Left ventricle myocardium superior (tissue), 1 donor: ENCODE data around the gene TMEM237. TPM values are rescaled to one million over a fixed set of nuclear protein-coding genes. Genes with fewer than 3 reads are reported as not detected.
"Not testable (repeated sequence)": the region's sequence is repeated elsewhere in the genome, so short reads cannot be mapped to it uniquely, and the experiment has no call there.

Source experiments
- ATAC-seq: fragments of 200-7000 bp; cut with Tn5 transposase; one replicate; pipeline ENCODE4 v1.9.1; 2020; ENCODE audit warnings: mild to moderate bottlenecking, moderate library complexity
- DNase-seq: peaks from one replicate; pipeline ENCODE4 v3.0.0-alpha.2; 2020
- intact Hi-C: fragments of 100-400 bp; cut with micrococcal nuclease; formaldehyde crosslinking; loops from one replicate; pipeline ENCODE4 v1.11.0; 2022
- long read RNA-seq: library from polyadenylated mRNA; unstranded; transcript quantifications from one replicate; pipeline ENCODE4 v2.0.0, GENCODE V29; 2021
- total RNA-seq: library from RNA; stranded (reverse); fragmentation: NEBNext Ultra II Directional; extraction: Animal tissue kit (Norgen Biotek cat#: 25700); gene quantifications from one replicate; pipeline ENCODE4 v1.2.1, GENCODE V29; 2021
- donor health status: DM: no; HTN: yes; CAD: no; lungs with severe emphysema.

Gene TMEM237, protein sequence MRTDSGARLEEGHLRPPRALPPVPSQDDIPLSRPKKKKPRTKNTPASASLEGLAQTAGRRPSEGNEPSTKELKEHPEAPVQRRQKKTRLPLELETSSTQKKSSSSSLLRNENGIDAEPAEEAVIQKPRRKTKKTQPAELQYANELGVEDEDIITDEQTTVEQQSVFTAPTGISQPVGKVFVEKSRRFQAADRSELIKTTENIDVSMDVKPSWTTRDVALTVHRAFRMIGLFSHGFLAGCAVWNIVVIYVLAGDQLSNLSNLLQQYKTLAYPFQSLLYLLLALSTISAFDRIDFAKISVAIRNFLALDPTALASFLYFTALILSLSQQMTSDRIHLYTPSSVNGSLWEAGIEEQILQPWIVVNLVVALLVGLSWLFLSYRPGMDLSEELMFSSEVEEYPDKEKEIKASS
- 14.0 TPM for total RNA-seq
- long read RNA-seq, transcript TMEM237-213 (12 exons, 1,824 nt), result major isoform, 6 of 21 reads
- long read RNA-seq, partial matches to known transcripts, result 2 of 21 reads
- long read RNA-seq, other reads (novel, unspliced or antisense), result 10 of 21 reads

DNA sequence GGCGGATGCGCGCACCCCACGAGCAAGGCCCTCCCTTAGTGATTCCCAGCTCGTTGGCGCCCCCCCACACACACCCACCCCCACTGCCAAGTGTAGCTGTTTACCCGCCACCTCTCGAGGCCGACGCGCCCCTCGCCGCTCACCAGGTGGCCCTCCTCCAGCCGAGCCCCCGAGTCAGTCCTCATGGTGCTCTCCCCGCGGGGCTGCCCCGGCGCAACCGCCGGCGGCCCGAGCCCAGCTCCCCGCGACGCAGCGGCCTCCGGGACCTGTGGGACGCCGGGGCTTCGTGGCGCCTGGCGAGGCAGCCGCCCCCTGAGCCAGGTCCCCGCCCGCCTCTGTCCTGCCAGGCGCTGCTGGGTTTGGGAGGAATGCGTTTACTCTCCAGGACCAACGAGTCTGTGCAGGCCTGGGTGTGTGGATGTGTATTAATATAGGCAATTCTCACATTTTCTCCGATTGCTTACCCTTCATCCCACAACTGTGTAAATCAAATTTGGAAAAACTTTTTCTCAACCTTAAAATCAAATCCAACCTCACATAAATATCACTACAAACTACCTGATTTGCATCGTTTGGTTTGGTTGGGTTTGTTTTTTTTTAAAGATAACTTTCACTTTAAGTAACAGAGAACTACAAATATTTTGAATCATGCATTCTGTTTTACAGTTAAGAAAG is at the start of gene TMEM237:
TSS of gene TMEM237 (minus strand) at position 288 of the 675 bp plus-strand sequence. CDS start at position 185, 103 bp downstream.
- intact Hi-C loops, result no loop called here
- DNase-seq, result peak; percentile 70
- ATAC-seq, result peak; percentile 87

GRCh38 chr2:201685156-201685555 is 41.9 kb upstream of the TMEM237 start:
- ATAC-seq (no peak), DNase-seq (no peak)
- intact Hi-C loops, result no loop called here

GRCh38 chr2:201680743-201681142 is 37.4 kb upstream of the TMEM237 start:
- intact Hi-C loops, result no loop called here
- ATAC-seq (no peak), DNase-seq (no peak)

DNA sequence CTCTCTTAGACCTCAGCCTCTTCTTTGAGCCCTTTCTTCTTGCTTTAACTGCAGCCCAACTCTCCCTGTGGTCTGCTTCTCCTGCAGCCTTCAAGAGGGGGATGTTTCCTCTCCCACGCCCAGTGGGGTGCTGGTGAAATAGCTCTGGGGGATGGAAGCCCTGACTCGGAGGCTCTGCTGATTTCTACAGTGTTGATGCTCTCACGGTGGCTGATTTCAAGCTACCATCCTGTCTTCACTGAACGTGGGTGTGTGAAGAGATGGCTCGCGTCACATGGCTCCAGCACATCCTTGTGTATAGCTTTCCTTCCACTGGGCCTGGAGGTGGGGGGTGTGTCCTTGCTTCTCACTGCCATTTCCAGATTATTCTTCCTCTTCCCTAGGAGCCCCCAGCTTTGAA is 35.1 kb upstream of the TMEM237 start:
- ATAC-seq, result no peak
- intact Hi-C loops, result no loop called here
- DNase-seq, result no peak

DNA sequence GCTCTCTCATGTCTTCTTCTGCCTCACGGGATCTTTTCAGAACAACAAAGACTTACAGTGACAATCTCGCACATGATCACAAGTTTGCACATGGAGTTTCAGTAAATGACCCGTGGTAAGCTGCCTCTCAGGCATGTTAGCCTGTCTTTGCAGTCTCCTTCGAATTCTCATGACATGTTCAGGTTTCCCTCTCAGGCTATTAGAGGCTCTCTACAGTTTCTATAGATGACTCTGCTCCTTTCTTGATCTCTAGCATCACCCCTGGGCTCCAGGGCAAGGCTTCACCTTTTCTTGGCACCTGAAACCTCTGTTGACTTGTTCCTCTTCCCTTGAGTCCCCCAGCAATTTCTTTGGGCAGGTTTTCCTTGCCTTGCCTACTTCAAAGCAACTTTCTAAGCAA is 32.2 kb upstream of the TMEM237 start:
- intact Hi-C loops, result no loop called here
- DNase-seq (no peak), ATAC-seq (no peak)

DNA sequence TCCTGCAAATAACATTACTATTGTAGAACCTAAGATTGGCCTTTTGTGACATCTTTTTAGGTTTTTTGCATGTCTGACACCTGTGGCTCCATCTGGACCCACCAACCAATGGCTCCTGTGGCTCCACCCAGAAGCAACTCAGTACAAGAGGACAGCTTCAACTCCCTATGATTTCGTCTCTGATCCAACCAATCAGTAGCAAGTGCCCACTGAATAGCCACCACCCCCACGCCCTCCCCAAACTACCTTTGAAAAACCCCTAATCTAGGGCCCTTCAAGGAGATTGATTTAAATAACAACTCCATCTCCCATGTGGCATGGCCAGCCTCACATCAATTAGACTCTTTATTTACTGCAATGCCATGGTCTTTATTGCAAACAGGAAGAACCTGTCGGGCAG is 31.5 kb upstream of the TMEM237 start:
- intact Hi-C loops, result no loop called here
- no peak for ATAC-seq
- no peak for DNase-seq

DNA sequence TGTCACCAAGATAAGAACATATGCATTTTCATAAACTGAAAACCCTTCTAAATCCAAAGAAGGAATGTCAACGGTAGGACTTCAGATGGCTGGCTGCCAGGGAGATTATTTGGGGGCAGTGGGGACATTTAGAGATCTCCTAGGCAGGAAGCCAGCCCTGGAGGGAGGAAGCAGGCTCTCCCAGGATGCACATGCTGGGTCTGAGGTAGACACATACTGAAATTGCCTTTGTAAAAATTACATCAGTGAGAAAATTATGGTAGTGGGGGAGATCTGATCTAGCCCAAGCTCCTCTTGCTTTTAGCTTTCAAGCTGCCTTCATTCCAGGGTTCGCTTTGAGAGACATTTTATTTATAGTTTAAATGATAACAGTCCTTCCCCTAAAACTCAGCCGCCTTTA is 31.0 kb upstream of the TMEM237 start:
- intact Hi-C loops, result no loop called here
- no peak for ATAC-seq

DNA sequence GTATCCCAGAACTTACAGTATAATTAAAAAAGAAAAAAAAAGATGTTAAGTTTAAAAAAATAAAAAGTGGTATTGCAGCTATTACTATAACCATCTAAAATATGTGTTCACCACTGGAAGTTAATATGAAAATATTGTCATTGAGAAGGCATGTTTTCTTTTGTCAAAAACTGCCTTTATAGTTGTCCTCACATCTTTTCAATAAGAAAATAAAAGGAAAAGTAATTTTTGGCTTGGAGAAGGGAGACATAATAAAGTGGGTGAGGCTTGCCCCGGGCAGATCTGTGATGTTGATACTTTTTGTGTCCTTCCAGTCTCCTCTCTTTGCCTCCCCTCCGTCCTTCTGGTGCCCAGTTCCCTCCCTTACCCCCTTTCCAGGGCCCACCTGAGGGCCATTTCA is 30.2 kb upstream of the TMEM237 start:
- no peak for DNase-seq
- no peak for ATAC-seq
- intact Hi-C loops, result no loop called here

More for the DNA sequence above, 31.0 kb upstream of the TMEM237 start:
- no peak for DNase-seq

DNA sequence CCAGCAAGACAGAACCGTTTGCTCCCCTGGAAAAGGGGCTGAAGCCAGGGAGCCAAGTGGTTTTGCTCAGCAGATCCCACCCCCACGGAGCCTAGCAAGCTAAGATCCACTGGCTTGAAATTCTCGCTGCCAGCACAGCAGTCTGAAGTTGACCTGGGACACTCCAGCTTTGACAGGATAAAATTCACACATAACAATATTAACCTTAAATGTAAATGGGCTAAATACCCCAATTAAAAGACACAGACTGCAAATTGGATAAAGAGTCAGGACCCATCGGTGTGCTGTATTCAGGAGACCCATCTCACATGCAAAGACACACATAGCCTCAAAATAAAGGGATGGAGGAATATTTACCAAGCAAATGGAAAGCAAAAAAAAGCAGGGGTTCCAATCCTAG is 27.9 kb upstream of the TMEM237 start:
- DNase-seq, intact Hi-C loops, ATAC-seq: not testable (repeated sequence)

GRCh38 chr2:201669865-201670264 is 26.6 kb upstream of the TMEM237 start:
- ATAC-seq, result no peak
- intact Hi-C loops, result no loop called here
- no peak for DNase-seq

DNA sequence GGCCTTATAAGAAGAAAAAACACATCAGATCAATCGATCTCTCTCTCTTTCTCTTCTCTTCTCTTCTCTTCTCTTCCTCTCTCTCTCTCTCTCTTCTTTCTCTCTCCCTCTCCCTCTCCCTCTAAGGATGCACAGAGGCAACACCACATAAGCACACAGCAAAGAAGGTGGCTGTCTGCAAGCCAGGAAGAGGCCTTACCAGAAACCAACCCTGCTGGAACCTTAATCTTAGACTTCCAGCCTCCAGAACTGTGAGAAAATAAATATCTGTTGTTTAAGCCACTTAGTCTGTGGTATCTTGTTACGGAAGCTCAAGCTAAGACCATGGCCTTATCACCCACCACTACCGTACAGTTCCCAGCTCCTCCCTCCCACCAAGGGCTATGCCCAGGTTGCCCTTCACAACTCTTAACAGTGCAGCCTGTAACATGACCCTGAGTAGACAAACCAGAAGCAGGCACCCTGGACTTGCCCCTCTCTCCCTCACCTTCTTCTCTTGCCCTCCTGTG is 25.2 kb upstream of the TMEM237 start:
- no peak for ATAC-seq
- intact Hi-C loops, result no loop called here
- no peak for DNase-seq

GRCh38 chr2:201664334-201664733 is 21.0 kb upstream of the TMEM237 start:
- DNase-seq (no peak), ATAC-seq (no peak)
- intact Hi-C loops, result no loop called here

DNA sequence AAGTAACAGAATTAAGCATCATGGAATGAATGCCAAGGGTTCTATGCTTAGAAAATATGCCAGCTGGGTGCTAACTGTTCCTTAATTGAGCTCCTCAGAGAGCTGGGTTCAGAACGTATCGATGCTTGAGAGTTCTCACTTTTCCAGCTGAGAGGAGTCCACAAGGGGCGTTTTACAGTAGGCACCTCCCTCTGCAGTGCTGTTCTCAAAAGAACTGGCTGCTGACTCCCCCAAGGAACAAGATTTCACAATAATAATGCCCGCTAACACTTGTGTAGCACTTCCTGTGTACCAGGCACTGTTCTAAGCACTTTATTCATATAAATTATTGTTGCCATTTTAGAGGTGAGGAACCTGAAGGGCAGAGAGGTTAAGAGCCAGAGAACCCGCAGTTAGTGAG is 18.1 kb upstream of the TMEM237 start:
- ATAC-seq (no peak), DNase-seq (no peak)
- intact Hi-C loops, result no loop called here

DNA sequence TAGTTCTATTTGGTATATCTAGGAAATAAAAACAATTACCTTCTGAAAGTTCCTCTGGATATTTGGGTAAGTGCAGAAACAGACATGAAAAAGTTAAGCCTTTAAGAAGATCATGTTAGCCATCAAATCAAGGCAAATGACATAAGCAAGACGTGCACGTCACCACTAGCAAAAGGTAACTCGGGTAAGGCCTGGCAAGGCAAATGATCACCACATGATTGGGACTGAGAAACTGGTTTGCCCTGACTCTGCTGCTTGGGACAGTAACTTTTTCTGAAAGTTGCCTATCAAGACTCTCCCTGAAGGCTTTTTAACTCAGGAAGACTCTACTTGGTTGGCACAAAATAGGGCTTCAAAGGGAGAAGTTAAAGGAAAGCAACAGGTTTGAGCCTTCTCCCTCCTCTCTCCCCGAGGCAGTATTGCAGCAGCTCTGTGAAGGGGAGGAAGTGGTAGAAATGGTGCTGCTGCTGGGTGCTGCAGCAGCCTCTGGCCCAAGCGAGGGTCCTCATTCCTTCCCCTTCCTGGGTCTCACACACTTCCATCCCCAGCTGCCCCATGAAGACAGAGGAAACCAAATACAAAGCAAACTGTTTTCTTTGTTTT is 17.1 kb upstream of the TMEM237 start:
- ATAC-seq (no peak), DNase-seq (no peak)
- intact Hi-C loops, result no loop called here

GRCh38 chr2:201656740-201657139 is 13.4 kb upstream of the TMEM237 start:
- DNase-seq (no peak), ATAC-seq (no peak)
- intact Hi-C loops, result no loop called here

- intact Hi-C loops, result no loop called here
- ATAC-seq (no peak), DNase-seq (no peak)
These were observed 12.8 kb upstream of the TMEM237 start for GRCh38 chr2:201656102-201656501.

DNA sequence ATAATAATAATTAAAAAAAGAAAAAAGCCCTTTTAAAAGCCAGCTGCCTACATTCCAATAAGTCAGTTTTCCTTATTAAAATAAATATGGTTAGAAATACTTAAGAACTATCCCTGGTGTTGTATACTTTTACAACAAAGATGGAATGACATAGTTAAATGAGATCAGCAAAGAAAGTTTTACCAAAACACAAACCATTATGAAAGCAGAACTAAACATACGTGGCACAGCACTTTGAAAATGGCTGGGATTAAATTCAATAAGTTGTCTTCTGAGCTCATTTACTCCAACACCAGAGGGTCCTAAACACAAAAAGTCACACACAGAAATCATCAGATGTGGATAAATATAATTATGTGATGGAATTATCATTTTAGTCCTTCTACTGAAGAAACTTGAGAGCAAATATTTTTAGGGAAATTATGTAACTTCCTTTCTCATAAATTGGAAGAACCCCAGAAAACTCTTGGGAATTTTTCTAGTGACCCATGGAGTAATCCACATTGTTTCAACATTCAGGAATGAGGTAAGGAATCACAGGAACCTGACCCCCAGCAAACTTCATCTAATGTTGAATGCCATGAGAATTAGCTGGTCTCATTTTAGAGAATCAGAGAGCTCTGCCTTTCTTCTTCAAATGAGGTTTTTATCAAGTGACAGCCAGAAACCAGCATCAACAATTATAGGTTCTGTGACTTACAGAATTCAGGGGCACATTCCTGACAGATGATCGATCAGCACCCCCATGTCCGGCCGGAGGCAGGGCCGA is 11.5 kb upstream of the TMEM237 start:
- DNase-seq, result no peak
- no peak for ATAC-seq
- intact Hi-C loops, result no loop called here

DNA sequence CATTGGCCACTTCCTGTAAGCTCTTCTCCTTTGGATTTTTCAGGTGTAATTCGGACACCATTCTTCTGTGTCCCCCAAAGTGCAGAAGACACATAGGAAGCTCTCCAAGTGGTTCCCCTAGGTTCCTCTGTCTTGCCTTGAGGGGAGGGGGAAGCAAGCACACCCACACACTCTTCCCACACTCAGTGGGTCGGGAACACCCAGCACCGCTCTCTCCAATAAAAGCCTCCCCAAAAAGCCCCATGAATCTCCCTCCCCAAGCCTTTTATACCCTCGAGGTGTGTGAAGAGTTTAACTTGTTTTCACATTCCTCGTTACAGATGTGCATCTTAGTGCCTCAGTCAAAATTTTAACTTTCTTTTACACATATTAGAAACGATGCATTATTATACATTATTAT is 9.9 kb upstream of the TMEM237 start:
- intact Hi-C loops, result no loop called here
- DNase-seq (no peak), ATAC-seq (no peak)

DNA sequence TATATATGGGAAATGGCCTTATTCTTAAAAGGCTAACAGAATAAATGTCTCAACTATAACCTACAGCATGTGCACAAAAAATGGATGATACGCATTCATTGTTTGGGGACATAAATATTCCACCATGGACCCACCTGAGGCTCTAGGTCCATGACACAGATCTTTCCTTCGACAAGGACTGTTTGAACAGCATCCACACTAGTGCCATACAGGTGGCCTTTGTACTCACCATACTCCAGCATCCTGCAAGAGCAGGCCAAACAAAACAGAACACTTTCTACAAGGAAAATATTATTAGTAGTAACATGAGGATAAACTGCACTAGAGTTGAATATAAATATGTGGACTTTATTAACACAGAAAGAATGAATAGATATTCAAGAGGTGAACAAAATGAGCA is 6.1 kb upstream of the TMEM237 start:
- ATAC-seq (no peak), DNase-seq (no peak)
- intact Hi-C loops, result no loop called here
